WTC11 (cell line): ENCODE data around the gene DOP1B. TPM values are rescaled to one million over a fixed set of nuclear protein-coding genes. Genes with fewer than 3 reads are reported as not detected.

Source experiments
- ATAC-seq: fragments of 200-7000 bp; cut with Tn5 transposase; 2 replicates; pipeline ENCODE4 v1.10.0; 2021; ENCODE audit warnings: mild to moderate bottlenecking, moderate library complexity
- CTCF ChIA-PET: fragments of 300-600 bp; sonication (Branson Sonifier 250); formaldehyde crosslinking; loops from one replicate; lab custom pipeline; 2021; ENCODE audit warnings: antibody characterized with exemption; lab: Charles Lee
- POLR2A ChIA-PET: fragments of 350-600 bp; sonication (Branson Sonifier 250); formaldehyde crosslinking; loops from one replicate; lab custom pipeline; 2021; ENCODE audit warnings: antibody characterized with exemption; lab: Charles Lee
- DNase-seq: peaks from one replicate; pipeline ENCODE4 v3.0.0; 2021; ENCODE audit warnings: low spot score
- H3K27ac Mint-ChIP-seq: 2 replicates; pipeline ENCODE4 v1.8.0; 2021; ENCODE audit warnings: mixed read lengths
- H3K27me3 Mint-ChIP-seq: 2 replicates; pipeline ENCODE4 v1.8.0; 2021; ENCODE audit warnings: low read depth, mild to moderate bottlenecking, moderate library complexity, mixed read lengths
- H3K36me3 Mint-ChIP-seq: 2 replicates; pipeline ENCODE4 v1.8.0; 2021; ENCODE audit warnings: mixed read lengths
- H3K4me1 Mint-ChIP-seq: 2 replicates; pipeline ENCODE4 v1.8.0; 2022; ENCODE audit warnings: mixed read lengths
- H3K4me3 Mint-ChIP-seq: 2 replicates; pipeline ENCODE4 v1.8.0; 2021; ENCODE audit warnings: mild to moderate bottlenecking, moderate library complexity, mixed read lengths
- H3K9me3 Mint-ChIP-seq: 2 replicates; pipeline ENCODE4 v1.8.0; 2021; ENCODE audit warnings: mixed read lengths
- EMX1 ChIP-seq: fragments of 250-450 bp; sonication (Bioruptor Pico); IDR thresholded peaks from 2 replicates; pipeline ENCODE4 v1.8.0; 2021; ENCODE audit warnings: mild to moderate bottlenecking
- FOXK1 ChIP-seq: sonication (generic); formaldehyde crosslinking; IDR thresholded peaks from 2 replicates; pipeline ENCODE4 v1.8.0; 2022; ENCODE audit warnings: mild to moderate bottlenecking, moderate library complexity, missing genetic modification reagents
- FOXP1 ChIP-seq: sonication (generic); formaldehyde crosslinking; IDR thresholded peaks from 2 replicates; pipeline ENCODE4 v1.8.0; 2022; ENCODE audit warnings: missing genetic modification reagents, mild to moderate bottlenecking, moderate library complexity, borderline replicate concordance
- GABPB1 ChIP-seq: sonication (generic); formaldehyde crosslinking; IDR thresholded peaks from 2 replicates; pipeline ENCODE4 v1.8.1; 2023; ENCODE audit warnings: mild to moderate bottlenecking, missing genetic modification reagents
- IRF2 ChIP-seq: sonication (generic); formaldehyde crosslinking; IDR thresholded peaks from 2 replicates; pipeline ENCODE4 v1.8.0; 2022; ENCODE audit warnings: low read depth, missing genetic modification reagents, borderline replicate concordance
- MYBL2 ChIP-seq: sonication (generic); formaldehyde crosslinking; IDR thresholded peaks from 2 replicates; pipeline ENCODE4 v1.8.1; 2023; ENCODE audit warnings: mild to moderate bottlenecking, moderate library complexity, missing genetic modification reagents
- NFYB ChIP-seq: sonication (generic); formaldehyde crosslinking; conservative IDR thresholded peaks from 2 replicates; pipeline ENCODE4 v1.8.0; 2022; ENCODE audit warnings: low read depth, missing genetic modification reagents
- SMAD4 ChIP-seq: sonication (generic); formaldehyde crosslinking; IDR thresholded peaks from 2 replicates; pipeline ENCODE4 v1.8.0; 2022; ENCODE audit warnings: mild to moderate bottlenecking, missing genetic modification reagents
- SP1 ChIP-seq: sonication (generic); formaldehyde crosslinking; conservative IDR thresholded peaks from 2 replicates; pipeline ENCODE4 v1.8.1; 2022; ENCODE audit warnings: missing genetic modification reagents
- TEAD1 ChIP-seq: sonication (generic); formaldehyde crosslinking; IDR thresholded peaks from 2 replicates; pipeline ENCODE4 v1.8.0; 2022; ENCODE audit warnings: mild to moderate bottlenecking, missing genetic modification reagents
- TP53 ChIP-seq: sonication (generic); formaldehyde crosslinking; IDR thresholded peaks from 2 replicates; pipeline ENCODE4 v1.8.1; 2023; ENCODE audit warnings: mild to moderate bottlenecking, missing genetic modification reagents
- ZNF263 ChIP-seq: sonication (generic); formaldehyde crosslinking; IDR thresholded peaks from 2 replicates; pipeline ENCODE4 v1.8.1; 2022; ENCODE audit warnings: low read depth, mild to moderate bottlenecking, moderate library complexity, missing genetic modification reagents
- ZNF671 ChIP-seq: fragments of 250-450 bp; sonication (Bioruptor Pico); IDR thresholded peaks from 2 replicates; pipeline ENCODE4 v1.8.0; 2021; ENCODE audit warnings: mild to moderate bottlenecking
- total RNA-seq: library from RNA; stranded (reverse); gene quantifications from 3 replicates; pipeline ENCODE4 v1.2.3, GENCODE V29; 2021
- TF ChIP-seq, protein P1 (sequence below): fragments of 200-600 bp; IDR thresholded peaks from 2 replicates; pipeline ENCODE4 v1.8.0; 2022; ENCODE audit warnings: antibody characterized with exemption
- TF ChIP-seq, protein P2 (sequence below): sonication (generic); formaldehyde crosslinking; IDR thresholded peaks from 2 replicates; pipeline ENCODE4 v1.8.0; 2023; ENCODE audit warnings: missing genetic modification reagents
- TF ChIP-seq, protein P3 (sequence below): sonication (generic); formaldehyde crosslinking; IDR thresholded peaks from 2 replicates; pipeline ENCODE4 v1.8.1; 2022; ENCODE audit warnings: mild to moderate bottlenecking, missing genetic modification reagents, moderate library complexity, borderline replicate concordance
- TF ChIP-seq, protein P4 (sequence below): sonication (generic); formaldehyde crosslinking; IDR thresholded peaks from 2 replicates; pipeline ENCODE4 v1.8.0; 2022; ENCODE audit warnings: mild to moderate bottlenecking, missing genetic modification reagents
- TF ChIP-seq, protein P5 (sequence below): sonication (generic); formaldehyde crosslinking; IDR thresholded peaks from 2 replicates; pipeline ENCODE4 v1.8.1; 2022; ENCODE audit warnings: mild to moderate bottlenecking, moderate library complexity, missing genetic modification reagents

Gene DOP1B
- total RNA-seq, 1 experiment from 2014 or later, result 11.4 TPM

DNA sequence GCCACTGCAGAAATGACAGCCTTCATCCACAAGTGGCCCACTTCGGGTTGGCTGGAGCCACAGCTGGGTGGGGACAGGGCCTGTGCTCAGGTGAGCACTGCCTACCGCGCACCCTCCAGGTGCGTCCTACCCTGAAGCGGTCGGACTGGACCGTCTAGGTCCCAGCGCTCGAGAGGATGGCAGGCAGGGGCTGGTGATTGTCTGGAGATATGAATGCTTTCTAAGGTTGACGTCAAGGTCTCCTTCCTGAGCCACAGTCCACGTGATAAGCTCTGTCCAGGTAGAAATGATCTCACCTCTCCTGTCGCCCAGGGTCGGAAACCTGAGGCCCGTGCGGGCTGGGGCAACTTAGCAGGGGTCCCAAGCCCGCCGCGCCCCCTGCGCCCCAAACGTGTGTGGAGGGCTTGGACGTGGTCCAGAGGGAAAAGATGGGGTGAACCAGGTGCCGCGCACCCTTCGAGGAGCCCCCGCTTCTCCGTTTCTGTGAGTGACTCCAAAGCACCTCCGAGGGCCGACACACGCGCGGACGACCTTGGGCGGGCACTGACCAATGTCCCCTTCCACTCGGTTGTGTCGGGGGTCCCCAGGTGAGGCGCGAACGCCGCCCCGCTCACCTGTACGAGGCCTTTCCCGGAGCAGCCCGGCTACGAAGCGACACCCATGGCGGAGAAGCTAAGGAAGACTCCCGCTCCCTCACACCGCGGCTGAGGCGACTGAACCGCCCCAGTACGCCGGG lies 853 bp upstream of the DOP1B start (continued):
- TF ChIP-seq, protein P1, sequence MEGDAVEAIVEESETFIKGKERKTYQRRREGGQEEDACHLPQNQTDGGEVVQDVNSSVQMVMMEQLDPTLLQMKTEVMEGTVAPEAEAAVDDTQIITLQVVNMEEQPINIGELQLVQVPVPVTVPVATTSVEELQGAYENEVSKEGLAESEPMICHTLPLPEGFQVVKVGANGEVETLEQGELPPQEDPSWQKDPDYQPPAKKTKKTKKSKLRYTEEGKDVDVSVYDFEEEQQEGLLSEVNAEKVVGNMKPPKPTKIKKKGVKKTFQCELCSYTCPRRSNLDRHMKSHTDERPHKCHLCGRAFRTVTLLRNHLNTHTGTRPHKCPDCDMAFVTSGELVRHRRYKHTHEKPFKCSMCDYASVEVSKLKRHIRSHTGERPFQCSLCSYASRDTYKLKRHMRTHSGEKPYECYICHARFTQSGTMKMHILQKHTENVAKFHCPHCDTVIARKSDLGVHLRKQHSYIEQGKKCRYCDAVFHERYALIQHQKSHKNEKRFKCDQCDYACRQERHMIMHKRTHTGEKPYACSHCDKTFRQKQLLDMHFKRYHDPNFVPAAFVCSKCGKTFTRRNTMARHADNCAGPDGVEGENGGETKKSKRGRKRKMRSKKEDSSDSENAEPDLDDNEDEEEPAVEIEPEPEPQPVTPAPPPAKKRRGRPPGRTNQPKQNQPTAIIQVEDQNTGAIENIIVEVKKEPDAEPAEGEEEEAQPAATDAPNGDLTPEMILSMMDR, result no peak
- TF ChIP-seq, protein P2, sequence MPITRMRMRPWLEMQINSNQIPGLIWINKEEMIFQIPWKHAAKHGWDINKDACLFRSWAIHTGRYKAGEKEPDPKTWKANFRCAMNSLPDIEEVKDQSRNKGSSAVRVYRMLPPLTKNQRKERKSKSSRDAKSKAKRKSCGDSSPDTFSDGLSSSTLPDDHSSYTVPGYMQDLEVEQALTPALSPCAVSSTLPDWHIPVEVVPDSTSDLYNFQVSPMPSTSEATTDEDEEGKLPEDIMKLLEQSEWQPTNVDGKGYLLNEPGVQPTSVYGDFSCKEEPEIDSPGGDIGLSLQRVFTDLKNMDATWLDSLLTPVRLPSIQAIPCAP (CRISPR knock-in tag), result no peak
- TF ChIP-seq ZNF263 (no peak), EMX1 (CRISPR knock-in tag) (no peak), FOXP1 (CRISPR knock-in tag) (peak; percentile 60; the same call in 1 of the 2 replicates), MYBL2 (CRISPR knock-in tag) (peak; percentile 63; the same call in 1 of the 2 replicates), SP1 (no peak; the same call in 1 of the 2 replicates), ZNF671 (CRISPR knock-in tag) (no peak), SMAD4 (no peak), FOXK1 (no peak), IRF2 (CRISPR knock-in tag) (no peak), NFYB (CRISPR knock-in tag) (no peak), GABPB1 (no peak), TEAD1 (no peak), TP53 (CRISPR knock-in tag) (no peak)
- TF ChIP-seq, protein P3, sequence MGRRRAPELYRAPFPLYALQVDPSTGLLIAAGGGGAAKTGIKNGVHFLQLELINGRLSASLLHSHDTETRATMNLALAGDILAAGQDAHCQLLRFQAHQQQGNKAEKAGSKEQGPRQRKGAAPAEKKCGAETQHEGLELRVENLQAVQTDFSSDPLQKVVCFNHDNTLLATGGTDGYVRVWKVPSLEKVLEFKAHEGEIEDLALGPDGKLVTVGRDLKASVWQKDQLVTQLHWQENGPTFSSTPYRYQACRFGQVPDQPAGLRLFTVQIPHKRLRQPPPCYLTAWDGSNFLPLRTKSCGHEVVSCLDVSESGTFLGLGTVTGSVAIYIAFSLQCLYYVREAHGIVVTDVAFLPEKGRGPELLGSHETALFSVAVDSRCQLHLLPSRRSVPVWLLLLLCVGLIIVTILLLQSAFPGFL (CRISPR knock-in tag), result no peak
- TF ChIP-seq, protein P4, sequence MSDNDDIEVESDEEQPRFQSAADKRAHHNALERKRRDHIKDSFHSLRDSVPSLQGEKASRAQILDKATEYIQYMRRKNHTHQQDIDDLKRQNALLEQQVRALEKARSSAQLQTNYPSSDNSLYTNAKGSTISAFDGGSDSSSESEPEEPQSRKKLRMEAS (CRISPR knock-in tag), result peak; percentile 44; the same call in 1 of the 2 replicates
- TF ChIP-seq, protein P5, sequence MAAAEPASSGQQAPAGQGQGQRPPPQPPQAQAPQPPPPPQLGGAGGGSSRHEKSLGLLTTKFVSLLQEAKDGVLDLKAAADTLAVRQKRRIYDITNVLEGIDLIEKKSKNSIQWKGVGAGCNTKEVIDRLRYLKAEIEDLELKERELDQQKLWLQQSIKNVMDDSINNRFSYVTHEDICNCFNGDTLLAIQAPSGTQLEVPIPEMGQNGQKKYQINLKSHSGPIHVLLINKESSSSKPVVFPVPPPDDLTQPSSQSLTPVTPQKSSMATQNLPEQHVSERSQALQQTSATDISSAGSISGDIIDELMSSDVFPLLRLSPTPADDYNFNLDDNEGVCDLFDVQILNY (CRISPR knock-in tag), result peak; percentile 59; the same call in 1 of the 2 replicates

DNA sequence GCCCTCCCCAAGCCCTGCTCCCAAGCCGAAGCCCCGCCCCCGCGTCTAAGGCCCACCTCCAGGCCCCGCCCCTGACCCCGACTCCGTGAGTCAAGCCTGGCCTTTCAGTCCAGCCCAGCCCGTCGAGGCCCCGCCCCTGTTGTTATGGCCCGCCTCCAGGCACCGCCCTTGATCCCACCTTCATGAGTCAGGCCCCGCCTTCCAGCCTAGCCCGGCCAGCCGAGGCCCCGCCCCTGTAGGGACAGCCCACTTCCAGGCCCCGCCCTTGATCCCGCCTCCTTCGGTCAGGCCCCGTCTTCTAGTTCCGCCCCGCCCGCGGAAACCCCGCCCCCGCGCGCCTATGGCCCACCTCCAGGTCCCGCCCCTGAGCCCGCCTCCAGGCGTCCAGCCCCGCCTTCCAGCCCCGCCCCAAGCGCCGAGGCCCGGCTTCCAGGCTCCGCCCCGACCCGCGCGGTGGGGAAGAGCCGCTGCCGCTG lies 247 bp upstream of the DOP1B start:
- CTCF ChIA-PET, result interaction anchor here (0.7 to 1.9 kb wide), 4 partner anchors 14 to 175 kb away, joined by 3 to 19 read pairs (median 5); partner anchors contain the start of gene MORC3
- H3K27ac Mint-ChIP-seq, result no peak overlapping the region

More for the DNA sequence above, 247 bp upstream of the DOP1B start:
- POLR2A ChIA-PET, result interaction anchor here (0.7 to 1.7 kb wide), 4 partner anchors 19 to 164 kb away, joined by 3 to 9 read pairs (median 8); partner anchors contain the start of gene MORC3
- peak; percentile 100 for DNase-seq
- peaks cover 5% of the 10 kb centered on the region; the same call in 1 of the 2 replicates for H3K9me3 Mint-ChIP-seq
- H3K36me3 Mint-ChIP-seq, result no peaks in the 10 kb centered on the region
- peaks cover 11% of the 10 kb centered on the region for H3K4me1 Mint-ChIP-seq
- peak; percentile 94 for ATAC-seq
- peaks cover 38% of the 10 kb centered on the region for H3K27me3 Mint-ChIP-seq
- 0 out of 2 replicates have a peak, but pooled peaks have one; percentile 44 for TF ChIP-seq SP1
- TF ChIP-seq, protein P4 (CRISPR knock-in tag), result no peak
- peak overlapping the region; percentile 73 for H3K4me3 Mint-ChIP-seq
